OCI-LY1 (cell line): ENCODE results near the gene MMRN2.

Experiments used
- CTCF ChIP-seq: fragments of 200-600 bp; sonication (generic), shearing (Covaris generic); IDR thresholded peaks from 2 replicates; pipeline ENCODE4 v1.5.1; 2017; ENCODE audit warnings: mild to moderate bottlenecking, antibody characterized with exemption, low read length, moderate library complexity, mixed read lengths
- EZH2 ChIP-seq: fragments of 200-600 bp; sonication (generic), shearing (Covaris generic); IDR thresholded peaks from 2 replicates; pipeline ENCODE4 v1.8.0; 2017; ENCODE audit warnings: borderline replicate concordance, mixed run types, mild to moderate bottlenecking, antibody characterized with exemption, low read length, moderate library complexity, mixed read lengths

GRCh38 chr10:86943316-86944030, 13.9 kb downstream of the MMRN2 start:
- TF ChIP-seq CTCF (no peak), EZH2 (no peak)
